ENCODE data around the gene DSTYK. TPM values are rescaled to one million over a fixed set of nuclear protein-coding genes. Genes with fewer than 3 reads are reported as not detected.

Gene DSTYK
- polyA plus RNA-seq, 1 donor: 7.5 TPM

- no peak for DNase-seq (ENCODE audit: low read depth)
These were observed 82.0 kb downstream of the DSTYK start for GRCh38 chr1:205129447-205130029.

- no peak for DNase-seq (ENCODE audit: low read depth)
These were observed 83.5 kb downstream of the DSTYK start for GRCh38 chr1:205128050-205128449.

- DNase-seq (ENCODE audit: low read depth): no peak
These were observed 83.9 kb downstream of the DSTYK start for GRCh38 chr1:205127646-205128045.

GRCh38 chr1:205124726-205125125 lies 86.8 kb downstream of the DSTYK start:
- no peak for DNase-seq (ENCODE audit: low read depth)

GRCh38 chr1:205122489-205122882 lies 89.0 kb downstream of the DSTYK start:
- no peak for DNase-seq (ENCODE audit: low read depth)

GRCh38 chr1:205121660-205122488 lies 89.6 kb downstream of the DSTYK start, which contains the start of gene RBBP5:
Gene RBBP5 (minus strand): TSS chr1:205121978. CDS start chr1:205121873, 105 bp downstream.
- peak; percentile 93 for DNase-seq (ENCODE audit: low read depth)

- no peak for DNase-seq (ENCODE audit: low read depth)
These were observed 92.8 kb downstream of the DSTYK start for GRCh38 chr1:205118752-205119151.

- no peak for DNase-seq (ENCODE audit: low read depth)
These were observed 100.1 kb downstream of the DSTYK start for GRCh38 chr1:205111354-205111753.

GRCh38 chr1:205109711-205110110 lies 101.8 kb downstream of the DSTYK start:
- DNase-seq (ENCODE audit: low read depth): no peak

- DNase-seq (ENCODE audit: low read depth): no peak
These were observed 102.2 kb downstream of the DSTYK start for GRCh38 chr1:205109269-205109668.

- no peak for DNase-seq (ENCODE audit: low read depth)
These were observed 103.0 kb downstream of the DSTYK start for GRCh38 chr1:205108464-205108863.

GRCh38 chr1:205107327-205107726 lies 104.2 kb downstream of the DSTYK start:
- no peak for DNase-seq (ENCODE audit: low read depth)

- DNase-seq (ENCODE audit: low read depth): no peak
These were observed 109.1 kb downstream of the DSTYK start for GRCh38 chr1:205102404-205102803.

- DNase-seq (ENCODE audit: low read depth): no peak
These were observed 113.3 kb downstream of the DSTYK start for GRCh38 chr1:205098242-205098641.

- DNase-seq (ENCODE audit: low read depth): no peak
These were observed 116.1 kb downstream of the DSTYK start for GRCh38 chr1:205095422-205095821.

Other genes starting within 250 kb of the DSTYK start
- gene CNTN2, start 168.5 kb downstream of the DSTYK start, polyA plus RNA-seq (ENCODE audit: insufficient read length): 0.39 TPM
- 1.9 TPM for gene TMEM81, start 127.2 kb downstream of the DSTYK start, polyA plus RNA-seq (ENCODE audit: insufficient read length)
- 9.9 TPM for gene RBBP5, start 89.7 kb downstream of the DSTYK start, polyA plus RNA-seq (ENCODE audit: insufficient read length)
- gene TMCC2, start 16.2 kb upstream of the DSTYK start, polyA plus RNA-seq (ENCODE audit: insufficient read length): 10.8 TPM
- 0.49 TPM for gene NUAK2, start 110.0 kb upstream of the DSTYK start, polyA plus RNA-seq (ENCODE audit: insufficient read length)
- gene KLHDC8A, start 145.2 kb upstream of the DSTYK start, polyA plus RNA-seq (ENCODE audit: insufficient read length): 0.15 TPM
- gene LEMD1, start 210.4 kb upstream of the DSTYK start, polyA plus RNA-seq (ENCODE audit: insufficient read length): not detected
- not detected for gene BLACAT1, start 244.3 kb upstream of the DSTYK start, polyA plus RNA-seq (ENCODE audit: insufficient read length)